HepG2 (cell line): ENCODE measurements around the gene PLCL2. TPM values are rescaled to one million over a fixed set of nuclear protein-coding genes. Genes with fewer than 3 reads are reported as not detected.

ENCODE experiments used
- ATAC-seq: fragments of 200-7000 bp; cut with Tn5 transposase; 3 replicates; pipeline ENCODE4 v1.9.1; 2020; ENCODE audit warnings: mild to moderate bottlenecking, moderate library complexity
- BruUV-seq: library from RNA; stranded (reverse); fragments of 400-500 nt; replicated peaks from 2 replicates; lab custom pipeline; 2021; lab: Mats Ljungman, UMichigan
- CTCF ChIA-PET: fragments of 300-600 bp; formaldehyde crosslinking; extraction: SDS; loops from one replicate; lab custom pipeline; 2021; ENCODE audit warnings: low total read pairs, inconsistent platforms, low intra/inter-chr PET ratio; lab: Yijun Ruan, JAX
- POLR2A ChIA-PET: fragments of 350-600 bp; sonication (Branson Sonifier 250); formaldehyde crosslinking; loops from one replicate; lab custom pipeline; 2020; ENCODE audit warnings: antibody characterized with exemption, inconsistent platforms; lab: Yijun Ruan, JAX
- DNase-seq: peaks from one replicate; pipeline ENCODE4 v3.0.0-alpha.2; 2015; ENCODE audit warnings: low spot score
- FAIRE-seq: peaks from 3 replicates; lab custom pipeline; 2011; peaks lifted over from hg19 to GRCh38; lab: Jason Lieb, UNC
- H2AFZ ChIP-seq: one replicate; pipeline ENCODE4 v1.6.1; 2011; ENCODE audit warnings: low read length, inconsistent platforms
- H3K27ac ChIP-seq: fragments of 300-600 bp; 3 replicates; pipeline ENCODE4 v1.8.0; 2011; ENCODE audit warnings: mixed run types, mild to moderate bottlenecking, mixed read lengths, low read length, inconsistent platforms; ENCODE audit not compliant: insufficient read depth; ENCODE audit errors: extremely low read length
- H3K27me3 ChIP-seq, 2 experiments: fragments of 200-600 bp in 1 of 2; 2 replicates in 1 of 2; 3 replicates in 1 of 2; pipeline versions ENCODE4 v1.6.0 to v1.8.0; 2011; ENCODE audit warnings: low read length in 2 of 2, mild to moderate bottlenecking in 2 of 2, moderate library complexity in 2 of 2, inconsistent platforms in 1 of 2; ENCODE audit not compliant: insufficient read depth in 2 of 2, control insufficient read depth in 1 of 2
- H3K36me3 ChIP-seq, 2 experiments: fragments of 200-600 bp in 1 of 2; replicated peaks in 1 of 2; 2 replicates in 1 of 2; 3 replicates in 1 of 2; pipeline versions ENCODE4 v1.5.1 to v1.8.0; 2011; ENCODE audit warnings: low read length in 2 of 2, inconsistent platforms in 1 of 2; ENCODE audit not compliant: insufficient read depth in 2 of 2, control insufficient read depth in 1 of 2
- H3K4me1 ChIP-seq: 2 replicates; pipeline ENCODE4 v1.5.1; 2012; ENCODE audit warnings: low read length, inconsistent platforms; ENCODE audit not compliant: insufficient read depth
- H3K4me2 ChIP-seq: 2 replicates; pipeline ENCODE4 v1.6.0; 2011; ENCODE audit warnings: low read depth, low read length, inconsistent platforms
- H3K4me3 ChIP-seq, 3 experiments: fragments of 200-600 bp in 1 of 3; sonication (generic), shearing (Covaris generic) in 1 of 3; replicated peaks in 1 of 3; 2 replicates each; pipeline ENCODE4 v1.5.1; 2011 to 2016; ENCODE audit warnings: low read length in 3 of 3, inconsistent platforms in 2 of 3, low read depth in 2 of 3, mild to moderate bottlenecking in 2 of 3, control low read depth in 1 of 3, mixed read lengths in 1 of 3; ENCODE audit not compliant: insufficient read depth in 1 of 3
- H3K79me2 ChIP-seq: one replicate; pipeline ENCODE4 v1.6.1; 2011; ENCODE audit warnings: low read length, inconsistent platforms; ENCODE audit not compliant: insufficient read depth
- H3K9ac ChIP-seq: 2 replicates; pipeline ENCODE4 v1.6.0; 2011; ENCODE audit warnings: mild to moderate bottlenecking, low read depth, low read length, inconsistent platforms; ENCODE audit not compliant: insufficient read depth
- H3K9me3 ChIP-seq: 2 replicates; pipeline ENCODE4 v1.5.1; 2012; ENCODE audit warnings: mild to moderate bottlenecking, low read length
- H4K20me1 ChIP-seq: 2 replicates; pipeline ENCODE4 v1.6.0; 2011; ENCODE audit warnings: inconsistent platforms, mild to moderate bottlenecking, low read length, moderate library complexity; ENCODE audit not compliant: insufficient read depth
- CENPX ChIP-seq: sonication (generic); formaldehyde crosslinking; IDR thresholded peaks from 2 replicates; pipeline ENCODE4 v1.9.0; 2021; ENCODE audit warnings: mild to moderate bottlenecking, missing genetic modification reagents, moderate library complexity
- CSRNP2 ChIP-seq: sonication (generic); formaldehyde crosslinking; conservative IDR thresholded peaks from 2 replicates; pipeline ENCODE4 v1.8.0; 2022; ENCODE audit warnings: low read depth, missing genetic modification reagents
- HNRNPH1 ChIP-seq: fragments of 200-400 bp; formaldehyde crosslinking; optimal IDR thresholded peaks from 2 replicates; pipeline ENCODE3; 2017; ENCODE audit warnings: mild to moderate bottlenecking, low read depth, low read length
- IRX3 ChIP-seq: sonication (generic); formaldehyde crosslinking; IDR thresholded peaks from 2 replicates; pipeline ENCODE4 v1.8.1; 2023; ENCODE audit warnings: mild to moderate bottlenecking, low read depth, missing genetic modification reagents, borderline replicate concordance
- MIER2 ChIP-seq: IDR thresholded peaks from 2 replicates; pipeline ENCODE4 v1.6.1; 2016; ENCODE audit warnings: missing biosample characterization, missing genetic modification reagents
- NR1H2 ChIP-seq: sonication (generic); formaldehyde crosslinking; IDR thresholded peaks from 2 replicates; pipeline ENCODE4 v1.8.1; 2022; ENCODE audit warnings: low read depth, missing genetic modification reagents, borderline replicate concordance
- ZEB1 ChIP-seq: IDR thresholded peaks from 2 replicates; pipeline ENCODE4 v1.6.1; 2012; ENCODE audit warnings: mild to moderate bottlenecking, low read depth, inconsistent platforms; ENCODE audit not compliant: insufficient replicate concordance
- ZNF382 ChIP-seq: sonication (generic); formaldehyde crosslinking; IDR thresholded peaks from 2 replicates; pipeline ENCODE4 v1.5.0; 2020; ENCODE audit warnings: missing genetic modification reagents, mild to moderate bottlenecking, borderline replicate concordance
- ZNF589 ChIP-seq: sonication (generic); formaldehyde crosslinking; conservative IDR thresholded peaks from 2 replicates; pipeline ENCODE4 v1.8.0; 2022; ENCODE audit warnings: mild to moderate bottlenecking, moderate library complexity, missing genetic modification reagents
- ZNF703 ChIP-seq: sonication (generic); formaldehyde crosslinking; IDR thresholded peaks from 2 replicates; pipeline ENCODE4 v1.5.1; 2020; ENCODE audit warnings: missing genetic modification reagents, mild to moderate bottlenecking, moderate library complexity, borderline replicate concordance
- ZNF766 ChIP-seq: sonication (generic); formaldehyde crosslinking; IDR thresholded peaks from 2 replicates; pipeline ENCODE4 v1.5.0; 2020; ENCODE audit warnings: missing genetic modification reagents, borderline replicate concordance
- ZSCAN12 ChIP-seq: sonication (generic); formaldehyde crosslinking; IDR thresholded peaks from 2 replicates; pipeline ENCODE4 v1.9.0; 2021; ENCODE audit warnings: mild to moderate bottlenecking, missing genetic modification reagents
- ZSCAN22 ChIP-seq: sonication (generic); formaldehyde crosslinking; IDR thresholded peaks from 2 replicates; pipeline ENCODE4 v1.4.0; 2020; ENCODE audit warnings: mild to moderate bottlenecking, missing genetic modification reagents
- WGBS: methylation state at CpG from one replicate; pipeline ENCODE4 v1.1.6; 2017; ENCODE audit warnings: low lambda C conversion rate; 5-methylcytosine and 5-hydroxymethylcytosine counted together
- in situ Hi-C: cut with HindIII; loops from 2 replicates; pipeline ENCODE4 v1.10.0; 2017; ENCODE audit warnings: low pct_unique_long_range_greater_than_20kb; ENCODE audit not compliant: extremely low pct_ligation_motif_present
- intact Hi-C: fragments of 100-400 bp; cut with micrococcal nuclease; formaldehyde crosslinking; loops from one replicate; pipeline ENCODE4 v1.10.0; 2022; ENCODE audit not compliant: unreplicated experiment
- polyA plus RNA-seq, 8 experiments: library from polyadenylated mRNA; depleted of rRNA in 3 of 8; stranded (reverse) in 7 of 8; unstranded in 1 of 8; fragments of >200 nt; fragmentation: Illumina TruSeq in 4 of 8; extraction: Trizol in 4 of 8; gene quantifications; 2 replicates each; pipeline versions ENCODE4 v1.2.1 to v1.2.3, GENCODE V29; 2011 to 2016; ENCODE audit warnings: low read depth in 4 of 8, missing spikeins in 1 of 8, mixed read lengths in 1 of 8; ENCODE audit not compliant: insufficient read depth in 1 of 8
- total RNA-seq, 5 experiments: library from RNA; depleted of rRNA; stranded (reverse); fragments of >200 nt; fragmentation: Illumina TruSeq; extraction: Trizol; gene quantifications; 2 replicates each; pipeline ENCODE4 v1.2.3, GENCODE V29; 2016; ENCODE audit warnings: low read depth in 1 of 5

PLCL2 gene
- total and polyA plus RNA-seq, 2 of the 13 experiments (the other 11 are each of a cell fraction or from before 2014, with no cell fraction given) = not detected

- Histone ChIP-seq H3K9ac (no peak overlapping the region), H3K36me3 (no peaks in the 10 kb centered on the region), H3K79me2 (no peaks in the 10 kb centered on the region), H2AFZ (no peak overlapping the region), H3K27ac (no peak overlapping the region), H3K27me3 (peaks cover 0 to 5% of the 10 kb centered on the region in 2 experiments; a peak in 3 of 5 replicates), H3K4me3 (no peak overlapping the region), H3K4me2 (no peak overlapping the region), H3K4me1 (no peaks in the 10 kb centered on the region), H4K20me1 (no peaks in the 10 kb centered on the region), H3K9me3 (no peaks in the 10 kb centered on the region)
- in situ Hi-C loops (no loop called here), intact Hi-C loops (no loop called here)
- FAIRE-seq (no peak), ATAC-seq (no peak), DNase-seq (no peak)
- no TSS peak for BruUV-seq
- TF ChIP-seq ZNF589 (CRISPR knock-in tag) = no peak
- no peak for TF ChIP-seq NR1H2 (CRISPR knock-in tag)
- TF ChIP-seq ZNF382 (CRISPR knock-in tag) = no peak
- no peak for TF ChIP-seq ZNF766 (CRISPR knock-in tag)
- TF ChIP-seq ZEB1 = no peak
- TF ChIP-seq CENPX (CRISPR knock-in tag) = no peak
- TF ChIP-seq CSRNP2 = no peak
- no peak for TF ChIP-seq HNRNPH1
- no peak for TF ChIP-seq MIER2
- no peak for TF ChIP-seq ZSCAN22
- no peak for TF ChIP-seq ZSCAN12 (CRISPR knock-in tag)
- TF ChIP-seq IRX3 (CRISPR knock-in tag) = no peak
- no peak for TF ChIP-seq ZNF703
- 48% methylated on average over 7 of the region's 7 CpGs for WGBS
- ChIA-PET POLR2A (no interaction called here), CTCF (no interaction called here)
These were observed 47.2 kb upstream of the PLCL2 start for GRCh38 chr3:16837602-16838001.
